B cell (primary cell): Measurements from ENCODE around the gene GSDME.

Source experiments
- CTCF ChIP-seq: fragments of 200-600 bp; IDR thresholded peaks from one replicate; pipeline ENCODE4 v1.8.0; 2022; ENCODE audit warnings: antibody characterized with exemption, mild to moderate bottlenecking
- EZH2 ChIP-seq: IDR thresholded peaks from 2 replicates; pipeline ENCODE4 v1.6.1; 2012; ENCODE audit warnings: borderline replicate concordance, low read depth, mild to moderate bottlenecking, moderate library complexity, low read length; ENCODE audit not compliant: insufficient read depth, poor library complexity, severe bottlenecking

- TF ChIP-seq CTCF, result no peak
- TF ChIP-seq EZH2, result no peak
Measured at GRCh38 chr7:24738577-24738976, 18.7 kb downstream of the GSDME start.
